ENCODE data around the gene EFCAB8.

EFCAB8 gene

DNA sequence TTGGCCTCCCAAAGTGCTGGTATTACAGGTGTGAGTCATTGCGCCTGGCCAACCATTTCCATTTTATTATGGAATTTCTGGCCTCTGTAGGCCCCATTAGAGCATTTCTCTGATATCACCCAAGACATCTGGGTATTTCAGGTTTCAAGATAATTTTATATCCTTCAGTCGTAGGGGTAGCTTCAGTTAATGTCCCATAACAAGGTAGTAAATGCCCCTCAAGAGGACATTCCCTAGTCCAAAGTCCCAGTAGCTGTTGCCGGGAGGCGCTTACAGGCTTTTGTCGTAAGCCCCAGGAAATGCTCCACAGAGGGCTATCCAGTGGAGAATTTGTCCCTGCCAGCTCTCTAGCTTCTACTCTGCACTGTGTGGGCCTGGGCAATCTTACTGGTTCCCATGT, 24.4 kb downstream of the EFCAB8 start:
- no peak overlapping the region for H3K4me3 ChIP-seq (ENCODE audit: low read depth, low read length)
- TF ChIP-seq POLR2A (IDR thresholded peaks at IDR 0.05; ENCODE audit: extremely low read depth, insufficient read length) (no peak), MYC (IDR thresholded peaks at IDR 0.05; ENCODE audit: low read depth, low read length) (no peak)
- TF ChIP-seq, protein P1, sequence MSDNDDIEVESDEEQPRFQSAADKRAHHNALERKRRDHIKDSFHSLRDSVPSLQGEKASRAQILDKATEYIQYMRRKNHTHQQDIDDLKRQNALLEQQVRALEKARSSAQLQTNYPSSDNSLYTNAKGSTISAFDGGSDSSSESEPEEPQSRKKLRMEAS (IDR thresholded peaks at IDR 0.05; ENCODE audit: low read depth, low read length), result no peak
- TF ChIP-seq, protein P2, sequence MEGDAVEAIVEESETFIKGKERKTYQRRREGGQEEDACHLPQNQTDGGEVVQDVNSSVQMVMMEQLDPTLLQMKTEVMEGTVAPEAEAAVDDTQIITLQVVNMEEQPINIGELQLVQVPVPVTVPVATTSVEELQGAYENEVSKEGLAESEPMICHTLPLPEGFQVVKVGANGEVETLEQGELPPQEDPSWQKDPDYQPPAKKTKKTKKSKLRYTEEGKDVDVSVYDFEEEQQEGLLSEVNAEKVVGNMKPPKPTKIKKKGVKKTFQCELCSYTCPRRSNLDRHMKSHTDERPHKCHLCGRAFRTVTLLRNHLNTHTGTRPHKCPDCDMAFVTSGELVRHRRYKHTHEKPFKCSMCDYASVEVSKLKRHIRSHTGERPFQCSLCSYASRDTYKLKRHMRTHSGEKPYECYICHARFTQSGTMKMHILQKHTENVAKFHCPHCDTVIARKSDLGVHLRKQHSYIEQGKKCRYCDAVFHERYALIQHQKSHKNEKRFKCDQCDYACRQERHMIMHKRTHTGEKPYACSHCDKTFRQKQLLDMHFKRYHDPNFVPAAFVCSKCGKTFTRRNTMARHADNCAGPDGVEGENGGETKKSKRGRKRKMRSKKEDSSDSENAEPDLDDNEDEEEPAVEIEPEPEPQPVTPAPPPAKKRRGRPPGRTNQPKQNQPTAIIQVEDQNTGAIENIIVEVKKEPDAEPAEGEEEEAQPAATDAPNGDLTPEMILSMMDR (IDR thresholded peaks at IDR 0.05; ENCODE audit: low read depth, low read length), result no peak
- DNase-seq (ENCODE audit: low read depth), result no peak

DNA sequence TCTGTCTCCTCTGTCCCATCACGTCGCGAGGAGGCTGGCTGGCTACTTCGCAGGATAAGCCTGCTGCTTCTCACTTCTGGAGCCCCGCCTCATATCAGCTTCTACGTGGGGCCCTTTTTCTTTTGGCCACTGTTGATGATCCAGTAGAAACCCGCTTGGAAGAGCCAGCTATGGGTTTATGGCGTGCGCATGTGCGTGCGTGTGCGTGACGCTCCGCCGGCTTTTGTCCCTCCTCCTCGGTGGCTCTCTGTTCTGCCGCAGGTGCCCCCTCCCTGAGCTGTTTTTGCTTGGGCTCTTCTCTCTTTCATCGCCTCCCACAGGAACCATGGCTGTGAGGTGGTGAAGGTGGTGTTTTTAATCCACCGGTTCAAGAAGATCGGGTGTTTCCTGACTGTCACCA, 26.5 kb downstream of the EFCAB8 start:
- TF ChIP-seq POLR2A (IDR thresholded peaks at IDR 0.05; ENCODE audit: extremely low read depth, insufficient read length) (no peak), MYC (IDR thresholded peaks at IDR 0.05; ENCODE audit: low read depth, low read length) (no peak)
- TF ChIP-seq, protein P2 (IDR thresholded peaks at IDR 0.05; ENCODE audit: low read depth, low read length), result no peak
- TF ChIP-seq, protein P1 (IDR thresholded peaks at IDR 0.05; ENCODE audit: low read depth, low read length), result no peak
- no peak for DNase-seq (ENCODE audit: low read depth)
- H3K4me3 ChIP-seq (ENCODE audit: low read depth, low read length), result no peak overlapping the region

DNA sequence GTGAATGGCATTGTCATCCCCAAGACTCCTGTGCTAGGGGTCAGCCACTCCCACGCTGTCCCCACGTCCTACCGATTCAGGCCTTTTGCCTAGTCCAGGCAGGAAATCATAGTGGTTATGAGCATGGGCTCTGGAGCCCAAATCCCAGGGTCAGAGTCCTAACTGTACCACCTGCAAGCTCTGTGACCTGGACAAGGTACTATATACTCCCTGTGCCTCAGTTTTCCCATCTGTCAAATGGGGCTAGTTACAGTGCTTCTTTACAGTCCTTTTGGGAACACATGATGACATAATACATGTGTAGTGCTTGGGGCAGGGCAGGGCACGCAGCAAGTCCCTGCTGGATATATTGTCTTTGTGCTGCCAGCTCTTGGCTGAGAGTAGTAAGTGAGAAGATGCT, 27.2 kb downstream of the EFCAB8 start:
- no peak for DNase-seq (ENCODE audit: low read depth)
- H3K4me3 ChIP-seq (ENCODE audit: low read depth, low read length), result no peak overlapping the region
- TF ChIP-seq, protein P2 (IDR thresholded peaks at IDR 0.05; ENCODE audit: low read depth, low read length), result no peak
- TF ChIP-seq, protein P1 (IDR thresholded peaks at IDR 0.05; ENCODE audit: low read depth, low read length), result no peak
- no peak for TF ChIP-seq POLR2A (IDR thresholded peaks at IDR 0.05; ENCODE audit: extremely low read depth, insufficient read length)
- TF ChIP-seq MYC (IDR thresholded peaks at IDR 0.05; ENCODE audit: low read depth, low read length), result no peak

DNA sequence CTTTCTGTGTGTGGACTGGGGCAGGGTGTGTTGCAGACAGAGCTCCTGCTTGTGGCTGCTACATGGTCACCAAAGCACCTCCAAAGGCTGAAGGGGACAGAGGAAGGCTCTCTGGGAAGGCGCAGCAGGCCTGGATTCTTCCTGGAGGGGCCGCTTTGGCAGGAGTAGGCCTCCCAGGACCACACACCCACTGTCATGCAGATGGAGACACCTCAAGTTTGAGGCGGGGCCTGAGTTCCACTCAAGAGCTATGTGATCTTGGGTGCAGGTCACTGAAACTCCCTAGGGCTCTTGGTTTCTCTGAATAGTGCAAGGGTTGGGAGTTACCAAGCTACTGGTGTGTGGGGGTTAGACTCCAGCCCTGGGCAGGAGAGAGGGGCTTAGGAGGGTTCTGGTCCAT, 27.9 kb downstream of the EFCAB8 start:
- DNase-seq (ENCODE audit: low read depth), result no peak
- H3K4me3 ChIP-seq (ENCODE audit: low read depth, low read length), result no peak overlapping the region
- TF ChIP-seq MYC (IDR thresholded peaks at IDR 0.05; ENCODE audit: low read depth, low read length) (no peak), POLR2A (IDR thresholded peaks at IDR 0.05; ENCODE audit: extremely low read depth, insufficient read length) (no peak)
- TF ChIP-seq, protein P1 (IDR thresholded peaks at IDR 0.05; ENCODE audit: low read depth, low read length), result no peak
- TF ChIP-seq, protein P2 (IDR thresholded peaks at IDR 0.05; ENCODE audit: low read depth, low read length), result no peak

DNA sequence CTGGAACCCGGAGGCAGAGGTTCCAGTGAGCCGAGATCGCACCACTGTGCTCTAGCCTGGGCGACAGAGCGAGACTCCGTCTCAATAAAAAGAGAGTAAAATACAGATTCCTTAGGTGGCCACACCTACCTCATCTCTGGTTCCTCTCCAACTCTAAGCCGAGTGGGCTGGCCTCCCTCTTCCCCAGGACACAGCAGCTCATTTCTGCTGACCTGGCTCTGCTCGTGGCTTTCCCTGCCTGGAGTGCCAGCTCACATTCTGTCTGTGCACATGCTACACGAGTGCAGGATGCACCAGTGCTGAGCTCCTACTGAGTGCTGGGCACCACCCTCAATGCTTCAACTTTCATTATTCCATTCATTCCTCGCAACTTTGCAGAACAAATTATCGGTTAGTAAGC, 28.8 kb downstream of the EFCAB8 start:
- H3K4me3 ChIP-seq (ENCODE audit: low read depth, low read length), result no peak overlapping the region
- no peak for DNase-seq (ENCODE audit: low read depth)
- no peak for TF ChIP-seq MYC (IDR thresholded peaks at IDR 0.05; ENCODE audit: low read depth, low read length)
- TF ChIP-seq, protein P1 (IDR thresholded peaks at IDR 0.05; ENCODE audit: low read depth, low read length), result no peak
- TF ChIP-seq, protein P2 (IDR thresholded peaks at IDR 0.05; ENCODE audit: low read depth, low read length), result no peak
- no peak for TF ChIP-seq POLR2A (IDR thresholded peaks at IDR 0.05; ENCODE audit: extremely low read depth, insufficient read length)

DNA sequence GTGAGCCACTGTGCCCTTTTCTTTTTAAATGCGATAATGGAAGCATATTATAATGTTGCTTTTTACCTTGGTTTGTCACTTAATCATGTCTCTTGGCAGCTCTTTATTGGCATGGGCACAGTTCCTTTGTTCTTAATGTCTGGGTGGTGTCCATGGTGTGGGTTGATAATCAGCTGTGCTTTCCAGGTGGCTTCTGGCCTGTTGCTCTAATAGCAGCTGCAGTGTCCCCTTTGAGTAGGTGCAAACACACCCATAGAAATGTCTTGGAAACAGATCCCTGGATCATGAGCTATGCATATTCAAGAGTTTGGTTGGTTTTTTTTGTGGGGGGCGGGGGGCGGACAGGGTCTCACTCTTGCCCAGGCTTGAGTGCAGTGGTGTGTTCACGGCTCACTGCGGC, 29.9 kb downstream of the EFCAB8 start:
- TF ChIP-seq, protein P1 (IDR thresholded peaks at IDR 0.05; ENCODE audit: low read depth, low read length), result no peak
- TF ChIP-seq MYC (IDR thresholded peaks at IDR 0.05; ENCODE audit: low read depth, low read length) (no peak), POLR2A (IDR thresholded peaks at IDR 0.05; ENCODE audit: extremely low read depth, insufficient read length) (no peak)
- TF ChIP-seq, protein P2 (IDR thresholded peaks at IDR 0.05; ENCODE audit: low read depth, low read length), result no peak
- no peak overlapping the region for H3K4me3 ChIP-seq (ENCODE audit: low read depth, low read length)
- DNase-seq (ENCODE audit: low read depth), result no peak

Data from NB4 (cell line).